GM12878 (cell line): ENCODE measurements around the gene FBLN5. TPM values are rescaled to one million over a fixed set of nuclear protein-coding genes. Genes with fewer than 3 reads are reported as not detected.

ENCODE experiments used
- BCL3 ChIP-seq: IDR thresholded peaks from 2 replicates; pipeline ENCODE4 v1.6.1; 2011; ENCODE audit warnings: borderline replicate concordance, low read depth, mild to moderate bottlenecking, moderate library complexity, low read length; ENCODE audit not compliant: insufficient read depth, poor library complexity, severe bottlenecking
- CUX1 ChIP-seq: IDR thresholded peaks from 2 replicates; pipeline ENCODE4 v1.6.1; 2012; ENCODE audit warnings: improper control_type of control experiment, low read depth, low read length; ENCODE audit not compliant: insufficient replicate concordance
- MTA3 ChIP-seq: IDR thresholded peaks from 2 replicates; pipeline ENCODE4 v1.6.1; 2012; ENCODE audit warnings: low read length, inconsistent platforms, borderline replicate concordance
- SREBF1 ChIP-seq: IDR thresholded peaks from 2 replicates; pipeline ENCODE4 v1.6.1; 2012; ENCODE audit warnings: mild to moderate bottlenecking, low read length
- ZNF24 ChIP-seq: fragments of 450-650 bp; IDR thresholded peaks from 2 replicates; pipeline ENCODE4 v1.6.1; 2017; ENCODE audit warnings: antibody characterized with exemption, mild to moderate bottlenecking
- polyA plus RNA-seq, 11 experiments: library from polyadenylated mRNA; depleted of rRNA in 4 of 11; unstranded in 6 of 11; stranded (reverse) in 5 of 11; fragments of >200 nt; fragmentation: Nextera tagmentation in 4 of 11; fragmentation: Illumina TruSeq in 1 of 11; extraction: Ambion mirVana in 4 of 11; extraction: Trizol in 1 of 11; gene quantifications; 1 replicate in 1 of 11; 2 replicates in 10 of 11; pipeline versions ENCODE4 v1.2.1 to v1.2.3, GENCODE V29; 2011 to 2016; ENCODE audit warnings: inconsistent platforms in 2 of 11, missing spikeins in 2 of 11, low read depth in 1 of 11
- total RNA-seq, 4 experiments: library from RNA; depleted of rRNA in 3 of 4; stranded (reverse); fragments of >200 nt in 3 of 4; fragmentation: Illumina TruSeq in 1 of 4; extraction: Trizol in 1 of 4; gene quantifications; 2 replicates each; pipeline versions ENCODE4 v1.2.1 to v1.2.3, GENCODE V29; 2013 to 2021

The FBLN5 gene
- total and polyA plus RNA-seq, 10 of the 15 experiments (the other 5 are each of a cell fraction or from before 2014, with no cell fraction given) = 0.03 to 0.64 (median 0.24) TPM

GRCh38 chr14:91890291-91890749, 57.2 kb downstream of the FBLN5 start (continued):
- TF ChIP-seq CUX1 (no peak), SREBF1 (no peak), ZNF24 (no peak), MTA3 (no peak), BCL3 (no peak)
